Prostate gland (tissue), 2 donors: Measurements from ENCODE around the gene KCNA4. TPM values are rescaled to one million over a fixed set of nuclear protein-coding genes. Genes with fewer than 3 reads are reported as not detected.

Source experiments
- DNase-seq: peaks from one replicate; pipeline ENCODE4 v3.0.0-alpha.2; 2019; ENCODE audit warnings: low spot score
- H3K27ac ChIP-seq, 2 donors: fragments of 200-600 bp; sonication (generic); 2 replicates each; pipeline ENCODE4 v1.5.1; 2017 to 2019
- H3K27me3 ChIP-seq: fragments of 200-600 bp; sonication (generic); replicated peaks from 2 replicates; pipeline ENCODE4 v1.5.1; 2019; ENCODE audit not compliant: insufficient read depth
- H3K36me3 ChIP-seq, 2 donors: fragments of 200-600 bp; sonication (generic); 1 replicate in 1 of 2; 2 replicates in 1 of 2; pipeline versions ENCODE4 v1.5.1 to v1.8.1; 2017 to 2019
- H3K4me1 ChIP-seq: fragments of 200-600 bp; sonication (generic); replicated peaks from 2 replicates; pipeline ENCODE4 v1.5.1; 2019
- H3K4me3 ChIP-seq, 2 donors: fragments of 200-600 bp; sonication (generic); 2 replicates each; pipeline ENCODE4 v1.5.1; 2017 to 2019
- H3K9me3 ChIP-seq: fragments of 200-600 bp; sonication (generic); 2 replicates; pipeline ENCODE4 v1.5.1; 2017
- CTCF ChIP-seq, 4 experiments: fragments of 200-600 bp in 2 of 4; fragments of 450-650 bp in 2 of 4; sonication (generic) in 2 of 4; IDR thresholded peaks; 1 replicate in 3 of 4; 2 replicates in 1 of 4; pipeline ENCODE4 v1.5.1; 2016 to 2019; ENCODE audit warnings: antibody characterized with exemption in 4 of 4, mild to moderate bottlenecking in 2 of 4, moderate library complexity in 2 of 4
- POLR2A ChIP-seq: fragments of 450-650 bp; IDR thresholded peaks from one replicate; pipeline ENCODE4 v1.6.1; 2016; ENCODE audit warnings: antibody characterized with exemption, mild to moderate bottlenecking
- POLR2AphosphoS5 ChIP-seq: sonication (generic); formaldehyde crosslinking; IDR thresholded peaks from one replicate; pipeline ENCODE4 v1.6.1; 2017; ENCODE audit warnings: antibody characterized with exemption
- WGBS: methylation state at CpG from one replicate; pipeline ENCODE4 v1.1.5; 2018; 5-methylcytosine and 5-hydroxymethylcytosine counted together
- intact Hi-C: fragments of 100-400 bp; cut with DNase I; formaldehyde crosslinking; loops from one replicate; pipeline ENCODE4 v1.14.2; 2022
- total RNA-seq, 2 donors: library from RNA; depleted of rRNA; stranded (reverse); fragments of >200 nt; gene quantifications; one replicate each; pipeline ENCODE4 v1.1.0, GENCODE V29; 2016

Gene KCNA4
- total RNA-seq, 2 donors from 2014 or later = 0.51 TPM; not detected in 1

GRCh38 chr11:30025396-30026139 is 8.7 kb upstream of the KCNA4 start:
- H3K27ac ChIP-seq = no peak overlapping the region
- DNase-seq = no peak
- H3K27me3 ChIP-seq = no peaks in the 10 kb centered on the region
- H3K9me3 ChIP-seq = no peaks in the 10 kb centered on the region
- intact Hi-C loops = no loop called here
- H3K4me3 ChIP-seq = no peak overlapping the region
- H3K36me3 ChIP-seq = no peaks in the 10 kb centered on the region
- no peaks in the 10 kb centered on the region for H3K4me1 ChIP-seq
- WGBS = 50% methylated on average over 6 of the region's 6 CpGs
- TF ChIP-seq CTCF (IDR thresholded peaks at IDR 0.05) (no peak), POLR2AphosphoS5 (no peak), POLR2A (no peak)

- Histone ChIP-seq H3K4me1 (no peaks in the 10 kb centered on the region), H3K36me3 (no peaks in the 10 kb centered on the region), H3K27ac (no peak overlapping the region), H3K9me3 (no peaks in the 10 kb centered on the region), H3K27me3 (no peaks in the 10 kb centered on the region), H3K4me3 (no peak overlapping the region)
- intact Hi-C loops = no loop called here
- TF ChIP-seq POLR2A = no peak
- TF ChIP-seq CTCF (IDR thresholded peaks at IDR 0.05) = no peak
- no peak for TF ChIP-seq POLR2AphosphoS5
- no peak for DNase-seq
- 29% methylated on average over 2 of the region's 2 CpGs for WGBS
Measured at GRCh38 chr11:30023074-30023473, 6.2 kb upstream of the KCNA4 start.

- DNase-seq = no peak
- Histone ChIP-seq H3K4me3 (no peak overlapping the region), H3K27ac (no peak overlapping the region), H3K36me3 (no peaks in the 10 kb centered on the region), H3K27me3 (peaks cover 9% of the 10 kb centered on the region), H3K9me3 (no peaks in the 10 kb centered on the region), H3K4me1 (no peaks in the 10 kb centered on the region)
- intact Hi-C loops = no loop called here
- 75% methylated on average over 3 of the region's 3 CpGs for WGBS
- TF ChIP-seq POLR2AphosphoS5 (no peak), POLR2A (no peak), CTCF (IDR thresholded peaks at IDR 0.05) (no peak)
Measured at GRCh38 chr11:30019481-30019880, 2.7 kb upstream of the KCNA4 start.

- intact Hi-C loops = no loop called here
- H3K4me3 ChIP-seq = no peak overlapping the region
- H3K4me1 ChIP-seq = no peaks in the 10 kb centered on the region
- H3K27me3 ChIP-seq = peaks cover 9% of the 10 kb centered on the region
- 58% methylated on average over 21 of the region's 21 CpGs for WGBS
- no peaks in the 10 kb centered on the region for H3K36me3 ChIP-seq
- TF ChIP-seq POLR2A (no peak), POLR2AphosphoS5 (no peak)
- no peak overlapping the region for H3K27ac ChIP-seq
- H3K9me3 ChIP-seq = no peaks in the 10 kb centered on the region
- no peak for DNase-seq
Measured at GRCh38 chr11:30018495-30018894, 1.7 kb upstream of the KCNA4 start.

GRCh38 chr11:30017445-30017895 is 640 bp upstream of the KCNA4 start:
- H3K27me3 ChIP-seq = peaks cover 9% of the 10 kb centered on the region

More at GRCh38 chr11:30017445-30017895, 640 bp upstream of the KCNA4 start:
- Histone ChIP-seq H3K36me3 (no peaks in the 10 kb centered on the region), H3K4me3 (no peak overlapping the region), H3K4me1 (no peaks in the 10 kb centered on the region), H3K9me3 (no peaks in the 10 kb centered on the region), H3K27ac (no peak overlapping the region)
- 13% methylated on average over 19 of the region's 19 CpGs for WGBS
- intact Hi-C loops = no loop called here
- no peak for TF ChIP-seq CTCF (IDR thresholded peaks at IDR 0.05)
- no peak for TF ChIP-seq POLR2AphosphoS5
- DNase-seq = no peak
